HCT116 (cell line): ENCODE results near the gene RAB5IF. TPM values are rescaled to one million over a fixed set of nuclear protein-coding genes. Genes with fewer than 3 reads are reported as not detected.

Experiments used
- ATAC-seq: fragments of 200-7000 bp; cut with Tn5 transposase; 2 replicates; pipeline ENCODE4 v1.9.1; 2020; ENCODE audit warnings: mild to moderate bottlenecking, moderate library complexity
- BruUV-seq: library from RNA; stranded (reverse); fragments of 400-500 nt; replicated peaks from 2 replicates; lab custom pipeline; 2021; lab: Mats Ljungman, UMichigan
- CTCF ChIA-PET: fragments of 300-600 bp; sonication (Branson Sonifier 250); formaldehyde crosslinking; loops from one replicate; lab custom pipeline; 2021; ENCODE audit warnings: antibody characterized with exemption; lab: Charles Lee
- POLR2A ChIA-PET: fragments of 300-600, 350-600 bp; sonication (Branson Sonifier 250); formaldehyde crosslinking; loops from one replicate; lab custom pipeline; 2021; ENCODE audit warnings: antibody characterized with exemption; lab: Charles Lee
- RAD21 ChIA-PET, 2 experiments: fragments of 300-600 bp; sonication (Branson Sonifier 250); formaldehyde crosslinking; loops; one replicate each; lab custom pipeline; 2023; ENCODE audit warnings: low total read pairs in 2 of 2; ENCODE audit not compliant: uncharacterized antibody in 2 of 2, unreplicated experiment in 2 of 2, low non-redundant PET in 1 of 2; lab: Charles Lee
- DNase-seq: peaks from one replicate; pipeline ENCODE4 v3.0.0-alpha.2; 2010; ENCODE audit warnings: low read depth, low spot score
- H2AFZ ChIP-seq: fragments of 200-600 bp; shearing (Covaris generic), sonication (generic); 2 replicates; pipeline ENCODE4 v1.6.1; 2017; ENCODE audit warnings: low read depth, mixed run types, mixed read lengths, antibody characterized with exemption, low read length; ENCODE audit not compliant: poor library complexity, severe bottlenecking
- H3K27ac ChIP-seq: 2 replicates; pipeline ENCODE4 v1.5.1; 2012; ENCODE audit warnings: low read depth, low read length
- H3K27me3 ChIP-seq: fragments of 200-600 bp; sonication (generic); 2 replicates; pipeline ENCODE4 v1.6.1; 2016; ENCODE audit warnings: mixed run types, low read length, mixed read lengths; ENCODE audit not compliant: insufficient read depth
- H3K36me3 ChIP-seq, 2 experiments: fragments of 200-500 bp in 1 of 2; fragments of 200-600 bp in 1 of 2; sonication (Bioruptor generic) in 1 of 2; sonication (generic) in 1 of 2; 2 replicates each; pipeline versions ENCODE4 v1.5.1 to v1.6.1; 2014 to 2016; ENCODE audit warnings: low read length in 2 of 2, inconsistent platforms in 1 of 2, mixed read lengths in 1 of 2, mixed run types in 1 of 2; ENCODE audit not compliant: insufficient read depth in 2 of 2, control insufficient read depth in 1 of 2
- H3K4me1 ChIP-seq, 2 experiments: fragments of 200-600 bp in 1 of 2; sonication (generic) in 1 of 2; 2 replicates each; pipeline versions ENCODE4 v1.5.1 to v1.6.1; 2012 to 2017; ENCODE audit warnings: low read length in 2 of 2, inconsistent platforms in 1 of 2, mild to moderate bottlenecking in 1 of 2, mixed read lengths in 1 of 2, mixed run types in 1 of 2, moderate library complexity in 1 of 2; ENCODE audit not compliant: insufficient read depth in 2 of 2, control insufficient read depth in 1 of 2
- H3K4me2 ChIP-seq: fragments of 200-600 bp; sonication (generic); 2 replicates; pipeline ENCODE4 v1.6.1; 2017; ENCODE audit warnings: mixed run types, low read length, mixed read lengths
- H3K4me3 ChIP-seq, 2 experiments: fragments of 200-600 bp in 1 of 2; sonication (generic) in 1 of 2; replicated peaks in 1 of 2; 2 replicates each; pipeline ENCODE4 v1.5.1; 2011 to 2016; ENCODE audit warnings: low read length in 2 of 2, control low read depth in 1 of 2, low read depth in 1 of 2, mild to moderate bottlenecking in 1 of 2, mixed read lengths in 1 of 2, mixed run types in 1 of 2
- H3K79me2 ChIP-seq: fragments of 200-600 bp; sonication (generic); 2 replicates; pipeline ENCODE4 v1.6.1; 2017; ENCODE audit warnings: mild to moderate bottlenecking, mixed run types, low read length, moderate library complexity, mixed read lengths; ENCODE audit not compliant: insufficient read depth
- H3K9ac ChIP-seq: fragments of 200-600 bp; sonication (generic); 2 replicates; pipeline ENCODE4 v1.6.1; 2016; ENCODE audit warnings: low read length, mixed read lengths
- H3K9me2 ChIP-seq: fragments of 200-600 bp; sonication (generic), shearing (Covaris generic); 2 replicates; pipeline ENCODE4 v1.6.1; 2017; ENCODE audit warnings: mixed run types, mild to moderate bottlenecking, moderate library complexity; ENCODE audit not compliant: insufficient read depth
- H3K9me3 ChIP-seq, 2 experiments: fragments of 200-500 bp in 1 of 2; fragments of 200-600 bp in 1 of 2; sonication (Bioruptor generic) in 1 of 2; sonication (generic) in 1 of 2; 2 replicates each; pipeline ENCODE4 v1.6.1; 2014 to 2017; ENCODE audit warnings: low read length in 2 of 2, mixed read lengths in 2 of 2, inconsistent platforms in 1 of 2, low read depth in 1 of 2, mild to moderate bottlenecking in 1 of 2, mixed run types in 1 of 2, moderate library complexity in 1 of 2; ENCODE audit not compliant: control insufficient read depth in 1 of 2, insufficient read depth in 1 of 2
- H4K20me1 ChIP-seq: fragments of 200-600 bp; sonication (generic), shearing (Covaris generic); 2 replicates; pipeline ENCODE4 v1.6.1; 2017; ENCODE audit warnings: mixed run types, mild to moderate bottlenecking, moderate library complexity; ENCODE audit not compliant: insufficient read depth
- ATF3 ChIP-seq: IDR thresholded peaks from 2 replicates; pipeline ENCODE4 v1.6.1; 2012
- CBX3 ChIP-seq: IDR thresholded peaks from 2 replicates; pipeline ENCODE4 v1.6.1; 2012; ENCODE audit warnings: low read depth
- CEBPB ChIP-seq: IDR thresholded peaks from 2 replicates; pipeline ENCODE4 v1.6.1; 2012; ENCODE audit warnings: low read depth
- ELF1 ChIP-seq: IDR thresholded peaks from 2 replicates; pipeline ENCODE4 v1.6.1; 2012; ENCODE audit warnings: low read depth, borderline replicate concordance
- EZH2 ChIP-seq: fragments of 200-600 bp; sonication (generic); IDR thresholded peaks from 2 replicates; pipeline ENCODE4 v1.6.1; 2017; ENCODE audit warnings: antibody characterized with exemption, mixed run types
- FOSL1 ChIP-seq: IDR thresholded peaks from 2 replicates; pipeline ENCODE4 v1.6.1; 2012; ENCODE audit warnings: low read depth
- POLR2A ChIP-seq: IDR thresholded peaks from 2 replicates; pipeline ENCODE4 v1.7.0; 2011; ENCODE audit warnings: borderline replicate concordance; ENCODE audit not compliant: insufficient read depth, insufficient read length; ENCODE audit errors: extremely low read depth
- POLR2AphosphoS5 ChIP-seq: IDR thresholded peaks from 2 replicates; pipeline ENCODE4 v1.6.1; 2011; ENCODE audit warnings: mild to moderate bottlenecking, low read depth, low read length, moderate library complexity
- RAD21 ChIP-seq: IDR thresholded peaks from 2 replicates; pipeline ENCODE4 v1.6.1; 2012; ENCODE audit warnings: low read depth, mild to moderate bottlenecking
- REST ChIP-seq: IDR thresholded peaks from 2 replicates; pipeline ENCODE4 v1.6.1; 2012; ENCODE audit warnings: low read depth
- TCF7L2 ChIP-seq: IDR thresholded peaks from 2 replicates; pipeline ENCODE4 v1.7.0; 2011; ENCODE audit warnings: borderline replicate concordance, inconsistent platforms; ENCODE audit not compliant: insufficient read depth, insufficient read length; ENCODE audit errors: extremely low read depth
- YY1 ChIP-seq: IDR thresholded peaks from 2 replicates; pipeline ENCODE4 v1.6.1; 2011; ENCODE audit warnings: low read length, low read depth, moderate library complexity, mild to moderate bottlenecking; ENCODE audit not compliant: insufficient replicate concordance; ENCODE audit errors: extremely low read depth
- ZFX ChIP-seq: fragments of 450-650 bp; IDR thresholded peaks from 2 replicates; pipeline ENCODE4 v1.6.1; 2017
- ZNF274 ChIP-seq: fragments of 200-500 bp; sonication (Bioruptor generic); IDR thresholded peaks from 2 replicates; pipeline ENCODE4 v1.6.1; 2014; ENCODE audit warnings: mild to moderate bottlenecking, low read depth, low read length, inconsistent platforms
- intact Hi-C: fragments of 100-400 bp; cut with micrococcal nuclease; formaldehyde crosslinking; loops from 2 replicates; pipeline ENCODE4 v1.10.0; 2022
- total RNA-seq: library from RNA; stranded (reverse); gene quantifications from one replicate; pipeline ENCODE4 v1.2.1, GENCODE V29; 2021; ENCODE audit not compliant: unreplicated experiment

RAB5IF gene
- total RNA-seq, 1 experiment from 2014 or later: 82.9 TPM

GRCh38 chr20:36565520-36565919, 40.1 kb upstream of the RAB5IF start:
- RAD21 ChIA-PET: no interaction called here

More at GRCh38 chr20:36565520-36565919, 40.1 kb upstream of the RAB5IF start:
- no peak for ATAC-seq
- Histone ChIP-seq H3K36me3 (no peaks in the 10 kb centered on the region), H3K4me1 (peaks cover 0 to 6% of the 10 kb centered on the region in 2 experiments; a peak in 1 of 4 replicates), H3K4me3 (no peak overlapping the region), H3K27ac (no peak overlapping the region), H3K9ac (no peak overlapping the region), H3K79me2 (no peaks in the 10 kb centered on the region), H3K9me2 (no peaks in the 10 kb centered on the region), H4K20me1 (no peaks in the 10 kb centered on the region), H3K4me2 (no peak overlapping the region), H3K27me3 (no peaks in the 10 kb centered on the region)
- intact Hi-C loops: no loop called here
- ChIA-PET CTCF (no interaction called here), POLR2A (no interaction called here)
- BruUV-seq: no TSS peak
- TF ChIP-seq POLR2A: no peak
- TF ChIP-seq REST: no peak
- TF ChIP-seq YY1: no peak
- no peak for TF ChIP-seq CBX3
- no peak for TF ChIP-seq ZNF274
- no peak for TF ChIP-seq CEBPB
- TF ChIP-seq ZFX: no peak
- TF ChIP-seq RAD21: no peak
- no peak for TF ChIP-seq FOSL1
- no peak for TF ChIP-seq ATF3
- no peak for TF ChIP-seq EZH2
- no peak for TF ChIP-seq ELF1
- TF ChIP-seq POLR2AphosphoS5: no peak
- no peak for TF ChIP-seq TCF7L2
- TF ChIP-seq, all 23 proteins: peak for 0
- Histone ChIP-seq H3K9me3 (peaks cover 0 to 4% of the 10 kb centered on the region in 2 experiments; a peak in 1 of 4 replicates), H2AFZ (no peak overlapping the region)
- no peak for DNase-seq
